ENCODE measurements around the gene PRDM16. TPM values are rescaled to one million over a fixed set of nuclear protein-coding genes. Genes with fewer than 3 reads are reported as not detected.

The PRDM16 gene
- total RNA-seq, 1 experiment from 2014 or later, result 0.17 TPM

DNA sequence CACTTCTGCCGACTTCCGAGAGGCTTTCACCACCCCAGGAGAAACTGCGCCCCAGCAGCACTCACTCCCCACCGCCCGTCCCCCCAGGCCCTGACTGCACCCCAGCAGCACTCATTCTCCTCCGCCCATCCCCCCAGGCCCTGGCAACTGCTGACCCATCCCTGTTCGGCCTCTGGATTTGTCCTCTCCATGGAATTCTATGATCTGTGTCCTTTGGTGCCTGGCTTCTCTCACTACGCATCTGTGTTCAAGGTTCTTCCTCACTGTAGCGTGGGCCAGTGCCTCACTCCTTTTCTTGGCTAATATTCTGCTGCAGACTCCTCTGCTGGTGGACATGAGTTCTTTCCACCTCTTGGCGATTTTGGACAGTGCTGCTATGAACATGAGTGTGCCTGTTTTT is 263.7 kb downstream of the PRDM16 start:
- no CpG with 5 or more reads among the region's 10 CpGs for WGBS (ENCODE audit: extremely low coverage, insufficient read length, low lambda C conversion rate)
- no peaks in the 10 kb centered on the region for H3K4me1 ChIP-seq (ENCODE audit: insufficient read depth, low read length)

More for the DNA sequence above, 263.7 kb downstream of the PRDM16 start:
- no peaks in the 10 kb centered on the region for H3K23me2 ChIP-seq (ENCODE audit: insufficient read length, low read depth, low read length, poor library complexity, severe bottlenecking)
- Mint-ChIP-seq H3K4me1 (peaks cover 0 to 7% of the 10 kb centered on the region in 2 experiments; a peak in 3 of 4 replicates), H3K4me3 (no peak overlapping the region), H3K36me3 (ENCODE audit: insufficient read depth in 1 of 3, low read depth in 3 of 3) (no peaks in the 10 kb centered on the region; a peak in 1 of 7 replicates), H3K27ac (peak overlapping the region in 1 of 3 experiments; percentile 73; a peak in 1 of 7 replicates), H3K27me3 (ENCODE audit: low read depth) (no peaks in the 10 kb centered on the region; the same call in 1 of the 2 replicates), H3K9me3 (no peaks in the 10 kb centered on the region)
- no peak overlapping the region for H3K4ac ChIP-seq (ENCODE audit: low read depth, low read length)
- no peak overlapping the region for H3K23ac ChIP-seq (ENCODE audit: insufficient read length, low read depth, low read length)
- TF ChIP-seq, protein P1, sequence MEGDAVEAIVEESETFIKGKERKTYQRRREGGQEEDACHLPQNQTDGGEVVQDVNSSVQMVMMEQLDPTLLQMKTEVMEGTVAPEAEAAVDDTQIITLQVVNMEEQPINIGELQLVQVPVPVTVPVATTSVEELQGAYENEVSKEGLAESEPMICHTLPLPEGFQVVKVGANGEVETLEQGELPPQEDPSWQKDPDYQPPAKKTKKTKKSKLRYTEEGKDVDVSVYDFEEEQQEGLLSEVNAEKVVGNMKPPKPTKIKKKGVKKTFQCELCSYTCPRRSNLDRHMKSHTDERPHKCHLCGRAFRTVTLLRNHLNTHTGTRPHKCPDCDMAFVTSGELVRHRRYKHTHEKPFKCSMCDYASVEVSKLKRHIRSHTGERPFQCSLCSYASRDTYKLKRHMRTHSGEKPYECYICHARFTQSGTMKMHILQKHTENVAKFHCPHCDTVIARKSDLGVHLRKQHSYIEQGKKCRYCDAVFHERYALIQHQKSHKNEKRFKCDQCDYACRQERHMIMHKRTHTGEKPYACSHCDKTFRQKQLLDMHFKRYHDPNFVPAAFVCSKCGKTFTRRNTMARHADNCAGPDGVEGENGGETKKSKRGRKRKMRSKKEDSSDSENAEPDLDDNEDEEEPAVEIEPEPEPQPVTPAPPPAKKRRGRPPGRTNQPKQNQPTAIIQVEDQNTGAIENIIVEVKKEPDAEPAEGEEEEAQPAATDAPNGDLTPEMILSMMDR (conservative IDR thresholded peaks at IDR 0.05), result no peak
- H2AK5ac ChIP-seq (ENCODE audit: insufficient read length, low read length), result no peak overlapping the region
- no peaks in the 10 kb centered on the region for H4K20me1 ChIP-seq (ENCODE audit: control insufficient read depth, insufficient read depth, insufficient read length)
- H3K56ac ChIP-seq (ENCODE audit: insufficient read length, low read depth, low read length), result no peak overlapping the region
- no peak overlapping the region for H2BK15ac ChIP-seq (ENCODE audit: low read depth, low read length)
- DNase-seq, result no peak
- no peak overlapping the region for H3K18ac ChIP-seq (ENCODE audit: insufficient read length, low read depth, low read length)
- H3K4me2 ChIP-seq (ENCODE audit: insufficient read depth, insufficient read length, low read length), result no peak overlapping the region
- H3K79me2 ChIP-seq (ENCODE audit: insufficient read depth, low read length), result no peaks in the 10 kb centered on the region
- no peak overlapping the region for H2BK120ac ChIP-seq (ENCODE audit: low read depth, low read length, poor library complexity, severe bottlenecking)
- no peak overlapping the region for H3K14ac ChIP-seq (ENCODE audit: insufficient read depth, low read length)
- no peak overlapping the region for H4K5ac ChIP-seq (ENCODE audit: insufficient read length, low read depth, low read length)
- no peak overlapping the region for H4K8ac ChIP-seq (replicated peaks; ENCODE audit: insufficient read length, low read depth, low read length)
- H3K9me3 ChIP-seq (ENCODE audit: control insufficient read depth, low read depth, low read length), result no peaks in the 10 kb centered on the region
- no peak overlapping the region for H4K91ac ChIP-seq (ENCODE audit: insufficient read length, low read depth, low read length)
- no peak overlapping the region for H3K27ac ChIP-seq (ENCODE audit: insufficient read length, low read depth, low read length)
- no peak overlapping the region for H3K9ac ChIP-seq (ENCODE audit: extremely low read depth, insufficient read length, low read length)
- H2AFZ ChIP-seq (ENCODE audit: low read length), result no peak overlapping the region
- no peak overlapping the region for H2BK5ac ChIP-seq (ENCODE audit: insufficient read length, low read length)
- H3K27me3 ChIP-seq (ENCODE audit: insufficient read depth, low read length), result no peaks in the 10 kb centered on the region
- no peaks in the 10 kb centered on the region for H3K79me1 ChIP-seq (ENCODE audit: insufficient read depth, low read depth, low read length, poor library complexity, severe bottlenecking)
- H3T11ph ChIP-seq (ENCODE audit: low read length), result no peak overlapping the region
- H2BK12ac ChIP-seq (ENCODE audit: insufficient read length, low read depth, low read length), result no peak overlapping the region
- no peak overlapping the region for H2BK20ac ChIP-seq (ENCODE audit: low read depth, low read length, poor library complexity, severe bottlenecking)

Measured in H9 (cell line).